HFFc6 (cell line): ENCODE results near the gene GRPEL2. TPM values are rescaled to one million over a fixed set of nuclear protein-coding genes. Genes with fewer than 3 reads are reported as not detected.
A peak's percentile ranks its signal among the peaks of the same experiment; 100 is the strongest.

ENCODE experiments used
- DNase-seq: peaks from one replicate; pipeline ENCODE4 v3.0.0-alpha.2; 2018
- H3K27ac Mint-ChIP-seq: 2 replicates; pipeline ENCODE4 v1.8.0; 2020; ENCODE audit warnings: mild to moderate bottlenecking, mixed read lengths
- H3K27me3 Mint-ChIP-seq: 2 replicates; pipeline ENCODE4 v1.8.0; 2021; ENCODE audit warnings: mild to moderate bottlenecking, moderate library complexity, mixed read lengths; ENCODE audit not compliant: insufficient read depth
- H3K36me3 Mint-ChIP-seq: 2 replicates; pipeline ENCODE4 v1.8.0; 2021; ENCODE audit warnings: low read depth, mixed read lengths
- H3K4me1 Mint-ChIP-seq: 2 replicates; pipeline ENCODE4 v1.8.0; 2020; ENCODE audit warnings: low read depth, mixed read lengths
- H3K4me3 Mint-ChIP-seq: 2 replicates; pipeline ENCODE4 v1.8.0; 2020; ENCODE audit warnings: mild to moderate bottlenecking, moderate library complexity, mixed read lengths
- H3K9me3 Mint-ChIP-seq: 2 replicates; pipeline ENCODE4 v1.8.0; 2020; ENCODE audit warnings: mild to moderate bottlenecking, mixed read lengths
- CTCF ChIP-seq: fragments of 200-600 bp; sonication (generic); IDR thresholded peaks from 2 replicates; pipeline ENCODE4 v1.5.0; 2021; ENCODE audit warnings: antibody characterized with exemption, mild to moderate bottlenecking
- total RNA-seq, 6 experiments: library from RNA; stranded (reverse); fragmentation: NEBNext Ultra II Directional; extraction: Animal tissue kit (Norgen Biotek cat#: 25700); gene quantifications; 2 replicates in 1 of 6; 3 replicates in 5 of 6; pipeline ENCODE4 v1.2.3, GENCODE V29; 2021

The GRPEL2 gene
- total RNA-seq, 6 experiments from 2014 or later: 15.6 to 18.9 (median 17.5) TPM

DNA sequence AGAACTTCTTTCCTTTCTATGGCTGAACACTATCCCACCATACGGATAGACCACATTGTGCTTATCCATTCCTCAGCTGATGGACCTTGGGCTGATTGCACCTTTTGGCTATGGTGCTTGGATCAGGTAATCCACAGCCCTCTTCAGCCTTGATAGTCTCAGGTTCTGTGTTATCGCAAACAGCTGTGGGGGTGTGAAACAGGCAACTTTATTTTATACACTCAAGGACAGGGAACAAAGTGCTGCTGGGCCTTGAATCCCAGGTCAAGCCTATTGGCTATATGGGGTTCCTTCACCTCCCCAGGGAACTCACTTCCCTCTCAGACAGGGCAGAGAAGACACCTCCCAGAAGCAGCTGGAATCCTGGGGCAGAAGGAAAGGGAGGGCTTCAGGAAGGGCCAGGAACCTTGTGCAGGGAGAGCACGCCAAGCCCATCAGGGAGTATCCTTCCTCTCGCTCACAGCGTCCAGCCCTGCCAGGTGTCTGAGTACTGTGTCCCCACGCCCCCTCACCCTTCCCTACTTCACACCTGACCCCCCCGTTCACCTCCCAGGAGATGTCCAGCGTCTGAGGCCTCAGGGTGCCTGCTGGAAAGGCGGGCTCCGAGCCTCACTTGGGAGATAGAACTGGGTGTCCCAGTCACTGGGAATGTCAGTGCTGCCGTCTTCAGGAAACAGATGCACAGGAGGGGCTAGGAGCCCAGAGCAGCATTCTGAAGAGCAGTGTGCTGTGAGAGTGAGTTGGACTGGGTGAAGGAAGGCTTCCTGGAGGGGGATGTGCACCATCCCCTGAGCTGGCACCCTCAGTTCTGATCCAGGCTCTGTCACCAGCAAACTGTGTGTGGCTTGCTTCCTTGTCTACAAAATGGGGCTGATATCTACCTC, 40.9 kb upstream of the GRPEL2 start:
- no peaks in the 10 kb centered on the region for H3K9me3 Mint-ChIP-seq
- DNase-seq: no peak
- H3K27me3 Mint-ChIP-seq: peaks cover 1% of the 10 kb centered on the region
- H3K4me3 Mint-ChIP-seq: no peak overlapping the region
- TF ChIP-seq CTCF: no peak
- no peaks in the 10 kb centered on the region for H3K36me3 Mint-ChIP-seq
- H3K4me1 Mint-ChIP-seq: peaks cover 26% of the 10 kb centered on the region
- no peak overlapping the region for H3K27ac Mint-ChIP-seq

GRCh38 chr5:149309354-149309753, 35.9 kb upstream of the GRPEL2 start:
- Mint-ChIP-seq H3K27me3 (no peaks in the 10 kb centered on the region; the same call in 1 of the 2 replicates), H3K27ac (no peak overlapping the region), H3K4me1 (peaks cover 10% of the 10 kb centered on the region), H3K36me3 (no peaks in the 10 kb centered on the region), H3K9me3 (no peaks in the 10 kb centered on the region), H3K4me3 (no peak overlapping the region)
- TF ChIP-seq CTCF: no peak
- DNase-seq: no peak

GRCh38 chr5:149310488-149310887, 34.8 kb upstream of the GRPEL2 start:
- Mint-ChIP-seq H3K4me1 (peaks cover 10% of the 10 kb centered on the region), H3K27ac (no peak overlapping the region), H3K9me3 (no peaks in the 10 kb centered on the region), H3K4me3 (no peak overlapping the region), H3K36me3 (no peaks in the 10 kb centered on the region), H3K27me3 (no peaks in the 10 kb centered on the region; the same call in 1 of the 2 replicates)
- no peak for DNase-seq
- TF ChIP-seq CTCF: no peak

DNA sequence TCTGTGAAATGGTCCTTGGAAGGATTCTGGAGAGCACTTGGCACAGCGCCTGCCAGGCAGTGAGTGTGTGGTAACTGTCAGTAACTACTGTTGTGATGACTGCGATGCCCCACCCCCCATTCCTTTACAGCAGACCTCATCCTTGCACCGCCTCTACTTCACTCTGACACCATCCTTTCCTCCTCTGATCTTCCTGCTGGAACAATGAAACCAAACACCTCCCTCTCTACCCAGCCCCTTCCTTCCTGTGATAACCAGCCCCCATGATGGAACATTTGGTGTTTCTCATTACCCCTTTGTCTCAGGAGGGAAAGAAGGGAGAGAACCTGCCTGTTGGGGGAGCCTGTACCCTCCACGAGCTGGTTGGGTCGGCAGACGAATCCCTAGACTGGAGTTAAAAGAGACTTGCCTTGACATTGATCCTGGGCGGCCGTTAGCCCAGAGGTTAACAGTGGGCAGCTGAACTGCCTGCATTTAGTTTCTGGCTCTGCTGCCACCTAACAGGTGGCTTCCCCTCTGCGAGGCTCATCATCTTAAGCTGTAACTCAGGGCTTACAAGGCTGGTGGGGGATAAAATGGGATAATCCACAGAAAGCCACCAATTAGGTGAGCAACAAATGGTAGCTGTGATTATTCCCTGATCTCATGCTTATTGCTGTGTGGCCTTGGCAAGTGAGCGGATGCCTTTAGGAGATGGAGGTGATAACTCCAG, 34.2 kb upstream of the GRPEL2 start:
- H3K27me3 Mint-ChIP-seq: no peaks in the 10 kb centered on the region; the same call in 1 of the 2 replicates
- no peak for TF ChIP-seq CTCF
- no peak overlapping the region for H3K4me3 Mint-ChIP-seq
- peak; percentile 47 for DNase-seq
- H3K36me3 Mint-ChIP-seq: no peaks in the 10 kb centered on the region
- H3K27ac Mint-ChIP-seq: no peak overlapping the region
- peaks cover 10% of the 10 kb centered on the region for H3K4me1 Mint-ChIP-seq
- no peaks in the 10 kb centered on the region for H3K9me3 Mint-ChIP-seq

- Mint-ChIP-seq H3K4me1 (peaks cover 10% of the 10 kb centered on the region), H3K27ac (no peak overlapping the region), H3K4me3 (no peak overlapping the region), H3K9me3 (no peaks in the 10 kb centered on the region), H3K36me3 (no peaks in the 10 kb centered on the region), H3K27me3 (no peaks in the 10 kb centered on the region; the same call in 1 of the 2 replicates)
- no peak for DNase-seq
- TF ChIP-seq CTCF: no peak
Observed at GRCh38 chr5:149313151-149313841, 32.0 kb upstream of the GRPEL2 start.
